WTC11 (cell line): ENCODE measurements around the gene ANKS3.

Experiments used
- ATF6 ChIP-seq: sonication (generic); formaldehyde crosslinking; IDR thresholded peaks from 2 replicates; pipeline ENCODE4 v1.8.1; 2023; ENCODE audit warnings: mild to moderate bottlenecking, missing genetic modification reagents
- CTCF ChIP-seq: fragments of 200-600 bp; IDR thresholded peaks from 2 replicates; pipeline ENCODE4 v1.8.0; 2022; ENCODE audit warnings: antibody characterized with exemption
- FOXJ3 ChIP-seq: sonication (generic); formaldehyde crosslinking; IDR thresholded peaks from 2 replicates; pipeline ENCODE4 v1.9.0; 2021; ENCODE audit warnings: missing genetic modification reagents, mild to moderate bottlenecking, borderline replicate concordance
- HMGXB4 ChIP-seq: sonication (generic); formaldehyde crosslinking; IDR thresholded peaks from 2 replicates; pipeline ENCODE4 v1.8.1; 2023; ENCODE audit warnings: mild to moderate bottlenecking, moderate library complexity, missing genetic modification reagents
- NFYB ChIP-seq: sonication (generic); formaldehyde crosslinking; conservative IDR thresholded peaks from 2 replicates; pipeline ENCODE4 v1.8.0; 2022; ENCODE audit warnings: low read depth, missing genetic modification reagents
- ZNF138 ChIP-seq: sonication (generic); formaldehyde crosslinking; conservative IDR thresholded peaks from 2 replicates; pipeline ENCODE4 v1.8.1; 2022; ENCODE audit warnings: mild to moderate bottlenecking, moderate library complexity, missing genetic modification reagents
- TF ChIP-seq, protein P1 (sequence below): sonication (generic); formaldehyde crosslinking; IDR thresholded peaks from 2 replicates; pipeline ENCODE4 v1.8.1; 2023; ENCODE audit warnings: mild to moderate bottlenecking, missing genetic modification reagents, moderate library complexity
- TF ChIP-seq, protein P2 (sequence below): fragments of 250-450 bp; sonication (Bioruptor Pico); IDR thresholded peaks from 2 replicates; pipeline ENCODE4 v1.9.0; 2021; ENCODE audit warnings: moderate library complexity, mild to moderate bottlenecking, inconsistent platforms, borderline replicate concordance

DNA sequence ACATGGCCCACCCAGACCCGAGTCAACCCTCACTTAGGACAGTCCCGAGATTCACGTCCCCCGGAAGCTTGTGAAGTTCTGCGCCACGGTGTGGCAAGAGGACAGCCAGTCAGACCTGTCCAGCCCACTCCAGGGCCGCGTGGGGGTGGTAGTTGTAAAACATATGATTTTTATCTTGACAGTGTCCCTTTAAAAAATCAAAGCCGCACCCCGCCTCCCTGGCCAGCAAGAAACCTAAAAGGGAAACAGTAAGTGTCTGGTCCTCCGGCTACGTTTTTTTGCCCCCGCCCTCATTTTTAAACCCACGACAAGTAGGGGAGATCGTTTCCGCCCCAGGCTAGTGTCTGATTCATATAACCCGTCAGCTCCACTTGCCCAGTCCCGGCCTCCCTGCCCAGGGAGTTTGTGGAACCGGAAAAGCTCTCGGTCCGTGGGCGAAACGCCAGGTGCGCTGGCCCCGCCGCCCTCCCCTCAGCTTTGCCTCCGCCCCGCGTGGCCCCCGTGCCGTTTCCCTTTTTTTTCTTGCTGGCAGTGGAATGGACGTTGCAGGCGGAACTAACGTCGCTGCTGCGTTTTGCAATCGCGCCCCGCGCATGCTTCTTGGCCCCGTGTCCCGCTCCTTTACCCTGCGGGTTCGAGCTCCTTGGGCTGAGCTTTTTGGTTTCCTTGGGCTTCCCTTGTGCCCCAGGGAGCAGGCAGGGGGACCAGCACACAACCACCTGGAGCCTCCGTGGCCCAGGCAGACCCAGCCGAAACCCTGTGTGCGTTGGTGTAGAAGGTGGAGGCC, 54.0 kb downstream of the ANKS3 start:
- TF ChIP-seq, protein P1, sequence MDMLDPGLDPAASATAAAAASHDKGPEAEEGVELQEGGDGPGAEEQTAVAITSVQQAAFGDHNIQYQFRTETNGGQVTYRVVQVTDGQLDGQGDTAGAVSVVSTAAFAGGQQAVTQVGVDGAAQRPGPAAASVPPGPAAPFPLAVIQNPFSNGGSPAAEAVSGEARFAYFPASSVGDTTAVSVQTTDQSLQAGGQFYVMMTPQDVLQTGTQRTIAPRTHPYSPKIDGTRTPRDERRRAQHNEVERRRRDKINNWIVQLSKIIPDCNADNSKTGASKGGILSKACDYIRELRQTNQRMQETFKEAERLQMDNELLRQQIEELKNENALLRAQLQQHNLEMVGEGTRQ (CRISPR knock-in tag): no peak
- TF ChIP-seq CTCF (no peak), HMGXB4 (no peak), NFYB (CRISPR knock-in tag) (no peak), ATF6 (CRISPR knock-in tag) (no peak), FOXJ3 (CRISPR knock-in tag) (no peak), ZNF138 (no peak)
- TF ChIP-seq, protein P2, sequence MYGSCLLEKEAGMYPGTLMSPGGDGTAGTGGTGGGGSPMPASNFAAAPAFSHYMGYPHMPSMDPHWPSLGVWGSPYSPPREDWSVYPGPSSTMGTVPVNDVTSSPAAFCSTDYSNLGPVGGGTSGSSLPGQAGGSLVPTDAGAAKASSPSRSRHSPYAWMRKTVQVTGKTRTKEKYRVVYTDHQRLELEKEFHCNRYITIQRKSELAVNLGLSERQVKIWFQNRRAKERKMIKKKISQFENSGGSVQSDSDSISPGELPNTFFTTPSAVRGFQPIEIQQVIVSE (CRISPR knock-in tag): no peak
